Karpas-422 (cell line): ENCODE results near the gene NSMCE1. TPM values are rescaled to one million over a fixed set of nuclear protein-coding genes. Genes with fewer than 3 reads are reported as not detected.

Experiments used
- DNase-seq: peaks from one replicate; pipeline ENCODE4 v3.0.0-alpha.2; 2015
- H2AFZ ChIP-seq: fragments of 200-600 bp; sonication (generic); 2 replicates; pipeline ENCODE4 v1.6.1; 2014; ENCODE audit warnings: antibody characterized with exemption, low read length, mixed read lengths
- H3K27ac ChIP-seq: fragments of 200-600 bp; sonication (generic); 2 replicates; pipeline ENCODE4 v1.5.1; 2014; ENCODE audit warnings: mild to moderate bottlenecking, low read length, moderate library complexity
- H3K27me3 ChIP-seq: fragments of 200-600 bp; sonication (generic); 2 replicates; pipeline ENCODE4 v1.6.1; 2014; ENCODE audit warnings: low read length, mixed read lengths
- H3K36me3 ChIP-seq: fragments of 200-600 bp; sonication (generic); 2 replicates; pipeline ENCODE4 v1.6.1; 2014; ENCODE audit warnings: low read length, mixed read lengths; ENCODE audit not compliant: insufficient read depth
- H3K4me1 ChIP-seq: fragments of 200-600 bp; sonication (generic); 2 replicates; pipeline ENCODE4 v1.6.1; 2014; ENCODE audit warnings: mild to moderate bottlenecking, low read length, mixed read lengths
- H3K4me2 ChIP-seq: fragments of 200-600 bp; sonication (generic); 2 replicates; pipeline ENCODE4 v1.6.1; 2014; ENCODE audit warnings: low read length, low read depth, mild to moderate bottlenecking; ENCODE audit not compliant: poor library complexity, severe bottlenecking
- H3K4me3 ChIP-seq: fragments of 200-600 bp; sonication (generic); 2 replicates; pipeline ENCODE4 v1.5.1; 2014; ENCODE audit warnings: mild to moderate bottlenecking, antibody characterized with exemption, low read length, mixed read lengths
- H3K79me2 ChIP-seq: fragments of 200-600 bp; sonication (generic); 2 replicates; pipeline ENCODE4 v1.6.1; 2014; ENCODE audit warnings: mild to moderate bottlenecking, low read length, mixed read lengths
- H3K9ac ChIP-seq: fragments of 200-600 bp; sonication (generic); 2 replicates; pipeline ENCODE4 v1.6.0; 2014; ENCODE audit warnings: low read length
- H3K9me2 ChIP-seq: fragments of 200-600 bp; sonication (generic), shearing (Covaris generic); replicated peaks from 2 replicates; pipeline ENCODE4 v1.6.0; 2014; ENCODE audit warnings: mild to moderate bottlenecking, low read length, moderate library complexity; ENCODE audit not compliant: insufficient read depth
- H3K9me3 ChIP-seq: fragments of 300-700, 200-600 bp; sonication (generic); 2 replicates; pipeline ENCODE4 v1.6.1; 2014; ENCODE audit warnings: low read length, mixed read lengths
- H4K20me1 ChIP-seq: fragments of 200-600 bp; sonication (generic); 2 replicates; pipeline ENCODE4 v1.6.1; 2014; ENCODE audit warnings: mild to moderate bottlenecking, antibody characterized with exemption, low read length, low read depth; ENCODE audit not compliant: insufficient read depth
- total RNA-seq: library from RNA; depleted of rRNA; stranded (reverse); fragments of >200 nt; shearing (Covaris generic); gene quantifications from 2 replicates; pipeline ENCODE4 v1.2.3, GENCODE V29; 2014; ENCODE audit warnings: low replicate concordance; rRNA removed

NSMCE1 gene
- 59.2 and 77.8 TPM in 2 replicates for total RNA-seq

- peaks cover 24% of the 10 kb centered on the region for H3K4me1 ChIP-seq
Observed at GRCh38 chr16:27268376-27269299, at the start of gene NSMCE1. Gene NSMCE1, minus strand, starts transcription at chr16:27268772. Its CDS starts 11,202 bp downstream, at chr16:27257570.

GRCh38 chr16:27317738-27318391 lies 49.3 kb upstream of the NSMCE1 start:
- Histone ChIP-seq H3K36me3 (no peaks in the 10 kb centered on the region), H3K9ac (no peak overlapping the region), H3K79me2 (no peaks in the 10 kb centered on the region), H3K27me3 (no peaks in the 10 kb centered on the region; the same call in 1 of the 2 replicates), H3K9me3 (no peaks in the 10 kb centered on the region), H3K4me3 (no peak overlapping the region; the same call in 1 of the 2 replicates), H3K9me2 (no peaks in the 10 kb centered on the region), H2AFZ (no peak overlapping the region), H4K20me1 (peaks cover 6% of the 10 kb centered on the region; the same call in 1 of the 2 replicates), H3K4me2 (peak overlapping the region; percentile 51), H3K4me1 (peaks cover 28% of the 10 kb centered on the region), H3K27ac (no peak overlapping the region)
- DNase-seq, result no peak

More at GRCh38 chr16:27268376-27269299, at the start of gene NSMCE1:
- Histone ChIP-seq H3K27ac (no peak within 1 kb of the TSS), H3K27me3 (no peaks in the 10 kb centered on the region), H2AFZ (peak within 1 kb of the TSS; percentile 84; the same call in 1 of the 2 replicates), H4K20me1 (no peaks in the 10 kb centered on the region), H3K9ac (peak within 1 kb of the TSS; percentile 90), H3K4me2 (peak within 1 kb of the TSS; percentile 92), H3K9me3 (no peaks in the 10 kb centered on the region), H3K79me2 (peaks cover 21% of the 10 kb centered on the region), H3K4me3 (peak within 1 kb of the TSS; percentile 88), H3K36me3 (no peaks in the 10 kb centered on the region), H3K9me2 (no peaks in the 10 kb centered on the region)
- DNase-seq, result peak; percentile 99

GRCh38 chr16:27317320-27317719 lies 48.7 kb upstream of the NSMCE1 start:
- H3K79me2 ChIP-seq, result no peaks in the 10 kb centered on the region
- no peak overlapping the region for H2AFZ ChIP-seq
- no peaks in the 10 kb centered on the region; the same call in 1 of the 2 replicates for H3K27me3 ChIP-seq
- H3K9me3 ChIP-seq, result no peaks in the 10 kb centered on the region
- H4K20me1 ChIP-seq, result peaks cover 4% of the 10 kb centered on the region; the same call in 1 of the 2 replicates
- no peak overlapping the region for H3K27ac ChIP-seq
- H3K4me3 ChIP-seq, result no peak overlapping the region
- H3K36me3 ChIP-seq, result no peaks in the 10 kb centered on the region
- peaks cover 28% of the 10 kb centered on the region for H3K4me1 ChIP-seq
- no peak for DNase-seq
- H3K4me2 ChIP-seq, result no peak overlapping the region
- H3K9me2 ChIP-seq, result no peaks in the 10 kb centered on the region
- no peak overlapping the region for H3K9ac ChIP-seq

- Histone ChIP-seq H3K79me2 (no peaks in the 10 kb centered on the region), H2AFZ (no peak overlapping the region), H3K4me3 (no peak overlapping the region), H3K4me2 (no peak overlapping the region), H3K4me1 (peaks cover 28% of the 10 kb centered on the region), H3K27me3 (no peaks in the 10 kb centered on the region; the same call in 1 of the 2 replicates), H3K9ac (no peak overlapping the region), H3K9me2 (no peaks in the 10 kb centered on the region), H3K27ac (no peak overlapping the region), H4K20me1 (peaks cover 4% of the 10 kb centered on the region; the same call in 1 of the 2 replicates), H3K9me3 (no peaks in the 10 kb centered on the region), H3K36me3 (no peaks in the 10 kb centered on the region)
- DNase-seq, result no peak
Observed at GRCh38 chr16:27316038-27316680, 47.6 kb upstream of the NSMCE1 start.

- peaks cover 4% of the 10 kb centered on the region; the same call in 1 of the 2 replicates for H4K20me1 ChIP-seq
- H2AFZ ChIP-seq, result no peak overlapping the region
- DNase-seq, result no peak
- no peaks in the 10 kb centered on the region for H3K9me2 ChIP-seq
- no peak overlapping the region for H3K4me3 ChIP-seq
- no peak overlapping the region for H3K27ac ChIP-seq
- H3K79me2 ChIP-seq, result no peaks in the 10 kb centered on the region
- H3K4me1 ChIP-seq, result peaks cover 28% of the 10 kb centered on the region
- H3K9me3 ChIP-seq, result no peaks in the 10 kb centered on the region
- no peak overlapping the region for H3K9ac ChIP-seq
- H3K36me3 ChIP-seq, result no peaks in the 10 kb centered on the region
- H3K27me3 ChIP-seq, result no peaks in the 10 kb centered on the region; the same call in 1 of the 2 replicates
- H3K4me2 ChIP-seq, result no peak overlapping the region
Observed at GRCh38 chr16:27315333-27316037, 46.9 kb upstream of the NSMCE1 start.

- H3K79me2 ChIP-seq, result no peaks in the 10 kb centered on the region
Observed at GRCh38 chr16:27314986-27315332, 46.4 kb upstream of the NSMCE1 start.

GRCh38 chr16:27314161-27314723 lies 45.7 kb upstream of the NSMCE1 start:
- Histone ChIP-seq H3K79me2 (no peaks in the 10 kb centered on the region), H3K36me3 (no peaks in the 10 kb centered on the region), H3K27ac (no peak overlapping the region), H4K20me1 (peaks cover 4% of the 10 kb centered on the region; the same call in 1 of the 2 replicates), H3K9me3 (no peaks in the 10 kb centered on the region), H2AFZ (peak overlapping the region; percentile 79), H3K4me3 (peak overlapping the region; percentile 77), H3K9me2 (no peaks in the 10 kb centered on the region), H3K4me1 (peaks cover 28% of the 10 kb centered on the region), H3K27me3 (no peaks in the 10 kb centered on the region; the same call in 1 of the 2 replicates), H3K4me2 (peak overlapping the region; percentile 95), H3K9ac (peak overlapping the region; percentile 73)
- DNase-seq, result peak; percentile 45

More at GRCh38 chr16:27314986-27315332, 46.4 kb upstream of the NSMCE1 start:
- no peak overlapping the region for H3K4me2 ChIP-seq
- H3K9ac ChIP-seq, result no peak overlapping the region
- H4K20me1 ChIP-seq, result peaks cover 4% of the 10 kb centered on the region; the same call in 1 of the 2 replicates
- no peaks in the 10 kb centered on the region for H3K9me2 ChIP-seq
- H3K9me3 ChIP-seq, result no peaks in the 10 kb centered on the region
- H3K4me1 ChIP-seq, result peaks cover 28% of the 10 kb centered on the region
- H2AFZ ChIP-seq, result no peak overlapping the region
- no peak overlapping the region for H3K4me3 ChIP-seq
- no peaks in the 10 kb centered on the region; the same call in 1 of the 2 replicates for H3K27me3 ChIP-seq
- H3K27ac ChIP-seq, result no peak overlapping the region
- DNase-seq, result no peak
- no peaks in the 10 kb centered on the region for H3K36me3 ChIP-seq
